ENCODE data around the gene EXOC2. TPM values are rescaled to one million over a fixed set of nuclear protein-coding genes. Genes with fewer than 3 reads are reported as not detected.
A peak's percentile ranks its signal among the peaks of the same experiment; 100 is the strongest.

Gene EXOC2
- total RNA-seq, 1 experiment from 2014 or later: 17.6 TPM

GRCh38 chr6:505374-505773 is 187.6 kb downstream of the EXOC2 start:
- Histone ChIP-seq H3K36me3 (ENCODE audit: insufficient read depth, low read length) (no peaks in the 10 kb centered on the region), H3K4me2 (ENCODE audit: low read depth, low read length, poor library complexity, severe bottlenecking) (no peak overlapping the region), H3K27ac (ENCODE audit: low read length) (no peak overlapping the region), H3K9ac (ENCODE audit: low read length) (no peak overlapping the region), H3K9me3 (ENCODE audit: low read length) (no peaks in the 10 kb centered on the region), H4K20me1 (ENCODE audit: insufficient read depth, low read depth, low read length) (no peaks in the 10 kb centered on the region), H3K4me3 (ENCODE audit: low read length) (no peak overlapping the region), H2AFZ (ENCODE audit: low read length) (no peak overlapping the region), H3K9me2 (replicated peaks; ENCODE audit: insufficient read depth, low read length) (no peaks in the 10 kb centered on the region), H3K27me3 (ENCODE audit: low read length) (no peaks in the 10 kb centered on the region), H3K79me2 (ENCODE audit: low read length) (no peaks in the 10 kb centered on the region), H3K4me1 (ENCODE audit: low read length) (peaks cover 7% of the 10 kb centered on the region)
- no peak for DNase-seq

- Histone ChIP-seq H4K20me1 (ENCODE audit: insufficient read depth, low read depth, low read length) (no peaks in the 10 kb centered on the region), H3K4me3 (ENCODE audit: low read length) (no peak overlapping the region), H3K27ac (ENCODE audit: low read length) (no peak overlapping the region), H3K9me2 (replicated peaks; ENCODE audit: insufficient read depth, low read length) (no peaks in the 10 kb centered on the region), H3K79me2 (ENCODE audit: low read length) (no peaks in the 10 kb centered on the region), H3K27me3 (ENCODE audit: low read length) (no peaks in the 10 kb centered on the region), H2AFZ (ENCODE audit: low read length) (no peak overlapping the region), H3K36me3 (ENCODE audit: insufficient read depth, low read length) (no peaks in the 10 kb centered on the region), H3K9me3 (ENCODE audit: low read length) (no peaks in the 10 kb centered on the region), H3K4me2 (ENCODE audit: low read depth, low read length, poor library complexity, severe bottlenecking) (no peak overlapping the region), H3K9ac (ENCODE audit: low read length) (no peak overlapping the region), H3K4me1 (ENCODE audit: low read length) (peaks cover 7% of the 10 kb centered on the region)
- DNase-seq: no peak
These were observed 188.4 kb downstream of the EXOC2 start for GRCh38 chr6:504446-504980.

- H3K79me2 ChIP-seq (ENCODE audit: low read length): no peaks in the 10 kb centered on the region
- no peaks in the 10 kb centered on the region for H4K20me1 ChIP-seq (ENCODE audit: insufficient read depth, low read depth, low read length)
- H3K36me3 ChIP-seq (ENCODE audit: insufficient read depth, low read length): no peaks in the 10 kb centered on the region
- no peak overlapping the region for H3K4me3 ChIP-seq (ENCODE audit: low read length)
- no peak overlapping the region for H3K9ac ChIP-seq (ENCODE audit: low read length)
- DNase-seq: no peak
- H3K9me3 ChIP-seq (ENCODE audit: low read length): no peaks in the 10 kb centered on the region
- no peaks in the 10 kb centered on the region for H3K27me3 ChIP-seq (ENCODE audit: low read length)
- no peaks in the 10 kb centered on the region for H3K9me2 ChIP-seq (replicated peaks; ENCODE audit: insufficient read depth, low read length)
- no peak overlapping the region for H2AFZ ChIP-seq (ENCODE audit: low read length)
- peaks cover 7% of the 10 kb centered on the region for H3K4me1 ChIP-seq (ENCODE audit: low read length)
- H3K4me2 ChIP-seq (ENCODE audit: low read depth, low read length, poor library complexity, severe bottlenecking): no peak overlapping the region
- no peak overlapping the region for H3K27ac ChIP-seq (ENCODE audit: low read length)
These were observed 189.2 kb downstream of the EXOC2 start for GRCh38 chr6:503610-504362.

GRCh38 chr6:502761-503160 is 190.2 kb downstream of the EXOC2 start:
- H3K4me2 ChIP-seq (ENCODE audit: low read depth, low read length, poor library complexity, severe bottlenecking): no peak overlapping the region
- H3K9ac ChIP-seq (ENCODE audit: low read length): no peak overlapping the region
- H3K9me3 ChIP-seq (ENCODE audit: low read length): no peaks in the 10 kb centered on the region
- H3K79me2 ChIP-seq (ENCODE audit: low read length): no peaks in the 10 kb centered on the region
- no peaks in the 10 kb centered on the region for H3K27me3 ChIP-seq (ENCODE audit: low read length)
- H3K4me1 ChIP-seq (ENCODE audit: low read length): peaks cover 7% of the 10 kb centered on the region
- no peak overlapping the region for H2AFZ ChIP-seq (ENCODE audit: low read length)
- H3K4me3 ChIP-seq (ENCODE audit: low read length): no peak overlapping the region
- H3K36me3 ChIP-seq (ENCODE audit: insufficient read depth, low read length): no peaks in the 10 kb centered on the region
- DNase-seq: no peak
- no peaks in the 10 kb centered on the region for H4K20me1 ChIP-seq (ENCODE audit: insufficient read depth, low read depth, low read length)
- H3K9me2 ChIP-seq (replicated peaks; ENCODE audit: insufficient read depth, low read length): no peaks in the 10 kb centered on the region
- H3K27ac ChIP-seq (ENCODE audit: low read length): no peak overlapping the region

GRCh38 chr6:501891-502601 is 190.9 kb downstream of the EXOC2 start:
- Histone ChIP-seq H3K4me3 (ENCODE audit: low read length) (peak overlapping the region; percentile 43; the same call in 1 of the 2 replicates), H3K4me2 (ENCODE audit: low read depth, low read length, poor library complexity, severe bottlenecking) (peak overlapping the region; percentile 55), H3K4me1 (ENCODE audit: low read length) (peaks cover 7% of the 10 kb centered on the region), H3K36me3 (ENCODE audit: insufficient read depth, low read length) (no peaks in the 10 kb centered on the region), H3K79me2 (ENCODE audit: low read length) (no peaks in the 10 kb centered on the region), H3K27ac (ENCODE audit: low read length) (no peak overlapping the region), H3K9me3 (ENCODE audit: low read length) (no peaks in the 10 kb centered on the region), H3K9me2 (replicated peaks; ENCODE audit: insufficient read depth, low read length) (no peaks in the 10 kb centered on the region), H2AFZ (ENCODE audit: low read length) (peak overlapping the region; percentile 87; the same call in 1 of the 2 replicates), H4K20me1 (ENCODE audit: insufficient read depth, low read depth, low read length) (no peaks in the 10 kb centered on the region), H3K27me3 (ENCODE audit: low read length) (no peaks in the 10 kb centered on the region), H3K9ac (ENCODE audit: low read length) (peak overlapping the region; percentile 30)
- no peak for DNase-seq

- no peak overlapping the region for H2AFZ ChIP-seq (ENCODE audit: low read length)
- H3K4me3 ChIP-seq (ENCODE audit: low read length): no peak overlapping the region
- no peaks in the 10 kb centered on the region for H3K9me2 ChIP-seq (replicated peaks; ENCODE audit: insufficient read depth, low read length)
- no peak for DNase-seq
- no peak overlapping the region for H3K9ac ChIP-seq (ENCODE audit: low read length)
- H4K20me1 ChIP-seq (ENCODE audit: insufficient read depth, low read depth, low read length): no peaks in the 10 kb centered on the region
- H3K9me3 ChIP-seq (ENCODE audit: low read length): no peaks in the 10 kb centered on the region
- no peaks in the 10 kb centered on the region for H3K36me3 ChIP-seq (ENCODE audit: insufficient read depth, low read length)
- no peak overlapping the region for H3K27ac ChIP-seq (ENCODE audit: low read length)
- no peaks in the 10 kb centered on the region for H3K27me3 ChIP-seq (ENCODE audit: low read length)
- H3K4me1 ChIP-seq (ENCODE audit: low read length): peaks cover 7% of the 10 kb centered on the region
- H3K4me2 ChIP-seq (ENCODE audit: low read depth, low read length, poor library complexity, severe bottlenecking): no peak overlapping the region
- H3K79me2 ChIP-seq (ENCODE audit: low read length): no peaks in the 10 kb centered on the region
These were observed 193.3 kb downstream of the EXOC2 start for GRCh38 chr6:499617-500016.

GRCh38 chr6:498795-499231 is 194.1 kb downstream of the EXOC2 start:
- H4K20me1 ChIP-seq (ENCODE audit: insufficient read depth, low read depth, low read length): no peaks in the 10 kb centered on the region
- H3K79me2 ChIP-seq (ENCODE audit: low read length): no peaks in the 10 kb centered on the region
- H3K4me1 ChIP-seq (ENCODE audit: low read length): peaks cover 7% of the 10 kb centered on the region
- no peaks in the 10 kb centered on the region for H3K9me3 ChIP-seq (ENCODE audit: low read length)
- H3K27ac ChIP-seq (ENCODE audit: low read length): no peak overlapping the region
- no peak overlapping the region for H3K9ac ChIP-seq (ENCODE audit: low read length)
- no peak for DNase-seq
- H3K9me2 ChIP-seq (replicated peaks; ENCODE audit: insufficient read depth, low read length): no peaks in the 10 kb centered on the region
- H2AFZ ChIP-seq (ENCODE audit: low read length): no peak overlapping the region
- no peaks in the 10 kb centered on the region for H3K36me3 ChIP-seq (ENCODE audit: insufficient read depth, low read length)
- H3K27me3 ChIP-seq (ENCODE audit: low read length): no peaks in the 10 kb centered on the region
- H3K4me2 ChIP-seq (ENCODE audit: low read depth, low read length, poor library complexity, severe bottlenecking): no peak overlapping the region
- no peak overlapping the region for H3K4me3 ChIP-seq (ENCODE audit: low read length)

GRCh38 chr6:497258-497657 is 195.7 kb downstream of the EXOC2 start:
- H4K20me1 ChIP-seq (ENCODE audit: insufficient read depth, low read depth, low read length): no peaks in the 10 kb centered on the region
- peaks cover 7% of the 10 kb centered on the region for H3K4me1 ChIP-seq (ENCODE audit: low read length)
- no peaks in the 10 kb centered on the region for H3K79me2 ChIP-seq (ENCODE audit: low read length)
- no peaks in the 10 kb centered on the region for H3K9me2 ChIP-seq (replicated peaks; ENCODE audit: insufficient read depth, low read length)
- no peaks in the 10 kb centered on the region for H3K27me3 ChIP-seq (ENCODE audit: low read length)
- H3K36me3 ChIP-seq (ENCODE audit: insufficient read depth, low read length): no peaks in the 10 kb centered on the region
- no peak overlapping the region for H3K9ac ChIP-seq (ENCODE audit: low read length)
- no peak for DNase-seq
- no peak overlapping the region for H3K27ac ChIP-seq (ENCODE audit: low read length)
- H3K4me2 ChIP-seq (ENCODE audit: low read depth, low read length, poor library complexity, severe bottlenecking): no peak overlapping the region
- H3K4me3 ChIP-seq (ENCODE audit: low read length): no peak overlapping the region
- H2AFZ ChIP-seq (ENCODE audit: low read length): no peak overlapping the region
- H3K9me3 ChIP-seq (ENCODE audit: low read length): no peaks in the 10 kb centered on the region
